C4-2B (cell line): ENCODE measurements around the gene HNRNPF.

Experiments
- CTCF ChIP-seq: fragments of 450-650 bp; conservative IDR thresholded peaks from 2 replicates; pipeline ENCODE4 v1.5.1; 2017; ENCODE audit warnings: mild to moderate bottlenecking
- ZFX ChIP-seq: fragments of 450-650 bp; IDR thresholded peaks from 2 replicates; pipeline ENCODE4 v1.6.1; 2017

DNA sequence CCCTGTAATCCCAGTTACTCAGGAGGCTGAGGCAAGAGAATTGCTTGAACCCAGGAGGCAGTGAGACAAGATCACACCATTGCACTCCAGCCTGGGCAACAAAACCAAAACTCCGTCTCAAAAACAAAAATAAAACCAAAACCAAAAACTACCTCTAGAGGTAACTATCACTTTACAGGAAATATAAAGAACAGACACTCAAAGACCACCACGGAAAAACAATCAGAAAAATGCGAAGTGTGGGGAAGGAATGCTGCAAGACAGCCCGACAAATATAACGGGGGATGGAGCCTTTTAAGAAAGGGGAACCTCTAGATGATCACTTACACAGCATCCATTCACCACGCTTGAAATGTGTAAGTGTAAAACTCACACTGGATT, 4.3 kb downstream of the HNRNPF start:
- TF ChIP-seq CTCF (no peak), ZFX (no peak)
